K562 (cell line): ENCODE data around the gene MATK. TPM values are rescaled to one million over a fixed set of nuclear protein-coding genes. Genes with fewer than 3 reads are reported as not detected.

Experiments
- ARID2 ChIP-seq: fragments of 450-650 bp; IDR thresholded peaks from 2 replicates; pipeline ENCODE4 v1.6.1; 2017; ENCODE audit warnings: antibody characterized with exemption, mild to moderate bottlenecking
- CBFA2T2 ChIP-seq: fragments of 450-650 bp; conservative IDR thresholded peaks from 2 replicates; pipeline ENCODE4 v1.6.1; 2017; ENCODE audit warnings: mild to moderate bottlenecking
- CHD4 ChIP-seq: fragments of 200-600 bp; sonication (generic); IDR thresholded peaks from 3 replicates; pipeline ENCODE4 v1.6.1; 2012; ENCODE audit warnings: low read depth, mild to moderate bottlenecking, mixed read lengths, low read length, inconsistent platforms; ENCODE audit not compliant: insufficient read depth, insufficient replicate concordance, poor library complexity, severe bottlenecking
- HDAC2 ChIP-seq: fragments of 450-650 bp; IDR thresholded peaks from 2 replicates; pipeline ENCODE4 v1.6.1; 2016; ENCODE audit warnings: mild to moderate bottlenecking
- HIVEP1 ChIP-seq: fragments of 250-450 bp; sonication (Bioruptor Pico); IDR thresholded peaks from 2 replicates; pipeline ENCODE4 v1.4.0; 2020; ENCODE audit warnings: mild to moderate bottlenecking
- KLF1 ChIP-seq: fragments of 450-650 bp; IDR thresholded peaks from 2 replicates; pipeline ENCODE4 v1.6.1; 2016; ENCODE audit warnings: missing genetic modification characterization, missing compliant biosample characterization
- NCOA2 ChIP-seq, 2 experiments: fragments of 450-650 bp; IDR thresholded peaks; 2 replicates each; pipeline ENCODE4 v1.6.1; 2018; ENCODE audit warnings: mild to moderate bottlenecking in 2 of 2, moderate library complexity in 1 of 2; ENCODE audit not compliant: partially characterized antibody in 2 of 2
- PHF21A ChIP-seq: fragments of 450-650 bp; IDR thresholded peaks from 2 replicates; pipeline ENCODE4 v1.6.1; 2017; ENCODE audit warnings: low read depth, borderline replicate concordance
- SIX5 ChIP-seq, 2 experiments: IDR thresholded peaks; 2 replicates each; pipeline ENCODE4 v1.6.1; 2011; ENCODE audit warnings: low read length in 2 of 2, borderline replicate concordance in 1 of 2, low read depth in 1 of 2, mild to moderate bottlenecking in 1 of 2, moderate library complexity in 1 of 2; ENCODE audit not compliant: insufficient read depth in 1 of 2
- SPI1 ChIP-seq: IDR thresholded peaks from 2 replicates; pipeline ENCODE4 v1.6.1; 2011; ENCODE audit warnings: low read depth, low read length, control low read depth, borderline replicate concordance
- ZBED1 ChIP-seq: IDR thresholded peaks from 2 replicates; pipeline ENCODE4 v1.6.1; 2014
- ZKSCAN3 ChIP-seq: fragments of 250-450 bp; sonication (Bioruptor Pico); IDR thresholded peaks from 2 replicates; pipeline ENCODE4 v1.4.0; 2020
- ZNF324 ChIP-seq: fragments of 250-450 bp; sonication (Bioruptor Pico); IDR thresholded peaks from 2 replicates; pipeline ENCODE4 v1.4.0; 2020; ENCODE audit warnings: mild to moderate bottlenecking
- ZNF384 ChIP-seq: IDR thresholded peaks from 2 replicates; pipeline ENCODE4 v1.6.1; 2012; ENCODE audit warnings: low read depth, low read length, improper control_type of control experiment
- ZNF444 ChIP-seq: fragments of 250-450 bp; sonication (Bioruptor Pico); IDR thresholded peaks from 2 replicates; pipeline ENCODE4 v1.4.0; 2020; ENCODE audit warnings: mild to moderate bottlenecking, moderate library complexity
- ZNF57 ChIP-seq: fragments of 450-650 bp; formaldehyde crosslinking; IDR thresholded peaks from 2 replicates; pipeline ENCODE4 v1.4.0; 2020; ENCODE audit warnings: mild to moderate bottlenecking, moderate library complexity
- polyA plus RNA-seq, 8 experiments: library from polyadenylated mRNA; depleted of rRNA in 4 of 8; stranded (reverse) in 5 of 8; unstranded in 3 of 8; fragments of >200 nt; fragmentation: Nextera tagmentation in 2 of 8; fragmentation: Illumina TruSeq in 1 of 8; extraction: Ambion mirVana in 2 of 8; extraction: Trizol in 1 of 8; gene quantifications; 2 replicates each; pipeline versions ENCODE4 v1.2.1 to v1.2.3, GENCODE V29; 2011 to 2014; ENCODE audit warnings: inconsistent platforms in 1 of 8, missing spikeins in 1 of 8
- total RNA-seq, 7 experiments: library from RNA; depleted of rRNA in 6 of 7; stranded (reverse); fragments of >200 nt in 6 of 7; fragmentation: Illumina TruSeq in 2 of 7; extraction: Trizol in 2 of 7; gene quantifications; 2 replicates each; pipeline versions ENCODE4 v1.2.1 to v1.2.3, GENCODE V29; 2011 to 2021; ENCODE audit warnings: low replicate concordance in 1 of 7
- TF ChIP-seq, protein P1 (sequence below), 2 experiments: fragments of 200-800 bp in 1 of 2; sonication (Bioruptor generic) in 1 of 2; sonication (generic) in 1 of 2; formaldehyde crosslinking in 1 of 2; IDR thresholded peaks in 1 of 2; conservative IDR thresholded peaks in 1 of 2; 2 replicates each; pipeline versions ENCODE4 v1.5.0 to v1.6.1; 2016 to 2020; ENCODE audit warnings: missing compliant biosample characterization in 1 of 2, missing genetic modification characterization in 1 of 2, missing genetic modification reagents in 1 of 2
- TF ChIP-seq, protein P2 (sequence below): fragments of 250-450 bp; sonication (Bioruptor Pico); IDR thresholded peaks from 2 replicates; pipeline ENCODE4 v1.5.1; 2021; ENCODE audit warnings: mild to moderate bottlenecking
- TF ChIP-seq, protein P3 (sequence below): fragments of 450-650 bp; IDR thresholded peaks from 2 replicates; pipeline ENCODE4 v1.6.1; 2016; ENCODE audit warnings: borderline replicate concordance
- TF ChIP-seq, protein P4 (sequence below): fragments of 250-450 bp; sonication (Bioruptor Pico); IDR thresholded peaks from 2 replicates; pipeline ENCODE4 v1.5.0; 2020; ENCODE audit warnings: mild to moderate bottlenecking

The MATK gene
- total and polyA plus RNA-seq, 9 of the 15 experiments (the other 6 are each of a cell fraction or from before 2014, with no cell fraction given), result 0.08 to 41.5 (median 21.4) TPM

DNA sequence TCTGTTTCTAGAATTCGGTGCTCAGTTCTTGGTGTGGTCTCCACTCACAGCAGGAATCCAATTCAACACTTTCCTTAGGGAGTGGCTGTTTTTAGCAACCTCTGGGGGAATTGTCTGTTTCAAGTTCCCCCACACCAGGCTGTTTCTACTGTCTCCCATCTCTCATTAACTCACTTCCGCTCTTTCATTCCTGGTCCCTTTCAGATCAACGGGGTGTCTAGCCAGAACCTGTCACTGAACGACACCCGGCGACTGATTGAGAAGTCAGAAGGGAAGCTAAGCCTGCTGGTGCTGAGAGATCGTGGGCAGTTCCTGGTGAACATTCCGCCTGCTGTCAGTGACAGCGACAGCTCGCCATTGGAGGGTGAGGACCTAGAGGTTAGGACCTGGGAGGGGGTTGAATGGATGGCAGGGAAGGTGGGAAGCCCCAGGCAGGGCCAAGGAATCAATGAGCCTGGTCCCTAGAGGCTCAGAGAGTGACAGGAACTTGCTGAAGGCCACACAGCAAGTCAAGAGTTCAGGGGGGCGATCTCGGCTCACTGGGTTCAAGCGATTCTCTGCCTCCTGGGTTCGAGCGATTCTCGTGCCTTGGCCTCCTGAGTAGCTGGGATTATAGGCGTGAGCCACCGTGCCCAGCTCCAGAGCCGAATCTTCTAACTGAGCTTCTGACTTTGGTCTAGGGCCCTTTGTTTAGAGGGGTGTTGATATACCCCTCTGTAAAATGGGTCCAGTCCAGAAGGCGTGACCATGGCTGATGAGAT lies 52.5 kb downstream of the MATK start (continued):
- TF ChIP-seq, protein P1, sequence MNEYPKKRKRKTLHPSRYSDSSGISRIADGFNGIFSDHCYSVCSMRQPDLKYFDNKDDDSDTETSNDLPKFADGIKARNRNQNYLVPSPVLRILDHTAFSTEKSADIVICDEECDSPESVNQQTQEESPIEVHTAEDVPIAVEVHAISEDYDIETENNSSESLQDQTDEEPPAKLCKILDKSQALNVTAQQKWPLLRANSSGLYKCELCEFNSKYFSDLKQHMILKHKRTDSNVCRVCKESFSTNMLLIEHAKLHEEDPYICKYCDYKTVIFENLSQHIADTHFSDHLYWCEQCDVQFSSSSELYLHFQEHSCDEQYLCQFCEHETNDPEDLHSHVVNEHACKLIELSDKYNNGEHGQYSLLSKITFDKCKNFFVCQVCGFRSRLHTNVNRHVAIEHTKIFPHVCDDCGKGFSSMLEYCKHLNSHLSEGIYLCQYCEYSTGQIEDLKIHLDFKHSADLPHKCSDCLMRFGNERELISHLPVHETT (CRISPR knock-in tag; conservative IDR thresholded peaks at IDR 0.05 in 1 of 2, IDR thresholded peaks at IDR 0.05 in 1 of 2), result no peak
- peak; percentile 87 for TF ChIP-seq SPI1
- TF ChIP-seq, protein P2, sequence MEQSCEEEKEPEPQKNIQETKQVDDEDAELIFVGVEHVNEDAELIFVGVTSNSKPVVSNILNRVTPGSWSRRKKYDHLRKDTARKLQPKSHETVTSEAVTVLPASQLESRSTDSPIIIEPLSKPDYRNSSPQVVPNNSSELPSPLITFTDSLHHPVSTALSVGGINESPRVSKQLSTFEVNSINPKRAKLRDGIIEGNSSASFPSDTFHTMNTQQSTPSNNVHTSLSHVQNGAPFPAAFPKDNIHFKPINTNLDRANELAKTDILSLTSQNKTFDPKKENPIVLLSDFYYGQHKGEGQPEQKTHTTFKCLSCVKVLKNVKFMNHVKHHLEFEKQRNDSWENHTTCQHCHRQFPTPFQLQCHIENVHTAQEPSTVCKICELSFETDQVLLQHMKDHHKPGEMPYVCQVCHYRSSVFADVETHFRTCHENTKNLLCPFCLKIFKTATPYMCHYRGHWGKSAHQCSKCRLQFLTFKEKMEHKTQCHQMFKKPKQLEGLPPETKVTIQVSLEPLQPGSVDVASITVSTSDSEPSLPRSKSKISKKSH (CRISPR knock-in tag), result no peak
- peak; percentile 55 for TF ChIP-seq CHD4
- TF ChIP-seq ARID2, result no peak
- no peak; the same call in 1 of the 2 replicates for TF ChIP-seq ZBED1
- no peak for TF ChIP-seq ZNF57 (CRISPR knock-in tag)
- TF ChIP-seq HIVEP1 (CRISPR knock-in tag), result no peak
- TF ChIP-seq ZNF444 (CRISPR knock-in tag), result no peak
- no peak for TF ChIP-seq KLF1 (tag)
- peak; percentile 16; the same call in 1 of the 2 replicates for TF ChIP-seq CBFA2T2
- TF ChIP-seq PHF21A, result peak; percentile 81
- TF ChIP-seq, protein P3, sequence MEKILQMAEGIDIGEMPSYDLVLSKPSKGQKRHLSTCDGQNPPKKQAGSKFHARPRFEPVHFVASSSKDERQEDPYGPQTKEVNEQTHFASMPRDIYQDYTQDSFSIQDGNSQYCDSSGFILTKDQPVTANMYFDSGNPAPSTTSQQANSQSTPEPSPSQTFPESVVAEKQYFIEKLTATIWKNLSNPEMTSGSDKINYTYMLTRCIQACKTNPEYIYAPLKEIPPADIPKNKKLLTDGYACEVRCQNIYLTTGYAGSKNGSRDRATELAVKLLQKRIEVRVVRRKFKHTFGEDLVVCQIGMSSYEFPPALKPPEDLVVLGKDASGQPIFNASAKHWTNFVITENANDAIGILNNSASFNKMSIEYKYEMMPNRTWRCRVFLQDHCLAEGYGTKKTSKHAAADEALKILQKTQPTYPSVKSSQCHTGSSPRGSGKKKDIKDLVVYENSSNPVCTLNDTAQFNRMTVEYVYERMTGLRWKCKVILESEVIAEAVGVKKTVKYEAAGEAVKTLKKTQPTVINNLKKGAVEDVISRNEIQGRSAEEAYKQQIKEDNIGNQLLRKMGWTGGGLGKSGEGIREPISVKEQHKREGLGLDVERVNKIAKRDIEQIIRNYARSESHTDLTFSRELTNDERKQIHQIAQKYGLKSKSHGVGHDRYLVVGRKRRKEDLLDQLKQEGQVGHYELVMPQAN, result no peak
- TF ChIP-seq HDAC2, result 0 out of 2 replicates have a peak, but pooled peaks have one; percentile 27
- TF ChIP-seq, protein P4, sequence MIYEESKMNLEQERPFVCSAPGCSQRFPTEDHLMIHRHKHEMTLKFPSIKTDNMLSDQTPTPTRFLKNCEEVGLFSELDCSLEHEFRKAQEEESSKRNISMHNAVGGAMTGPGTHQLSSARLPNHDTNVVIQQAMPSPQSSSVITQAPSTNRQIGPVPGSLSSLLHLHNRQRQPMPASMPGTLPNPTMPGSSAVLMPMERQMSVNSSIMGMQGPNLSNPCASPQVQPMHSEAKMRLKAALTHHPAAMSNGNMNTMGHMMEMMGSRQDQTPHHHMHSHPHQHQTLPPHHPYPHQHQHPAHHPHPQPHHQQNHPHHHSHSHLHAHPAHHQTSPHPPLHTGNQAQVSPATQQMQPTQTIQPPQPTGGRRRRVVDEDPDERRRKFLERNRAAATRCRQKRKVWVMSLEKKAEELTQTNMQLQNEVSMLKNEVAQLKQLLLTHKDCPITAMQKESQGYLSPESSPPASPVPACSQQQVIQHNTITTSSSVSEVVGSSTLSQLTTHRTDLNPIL, result no peak
- no peak for TF ChIP-seq NCOA2 (IDR thresholded peaks at IDR 0.05; ENCODE audit: partially characterized antibody in 2 of 2)
- no peak for TF ChIP-seq ZNF384
- no peak for TF ChIP-seq ZNF324
- TF ChIP-seq SIX5 (IDR thresholded peaks at IDR 0.05; ENCODE audit: borderline replicate concordance in 1 of 2, insufficient read depth in 1 of 2, low read depth in 1 of 2, low read length in 2 of 2), result no peak
- TF ChIP-seq ZKSCAN3 (CRISPR knock-in tag), result no peak
